Skeletal muscle tissue (tissue), 4 donors: Measurements from ENCODE around the gene ACVR1B. TPM values are rescaled to one million over a fixed set of nuclear protein-coding genes. Genes with fewer than 3 reads are reported as not detected.
A peak's percentile ranks its signal among the peaks of the same experiment; 100 is the strongest.

Experiments
- H3K27ac ChIP-seq: one replicate; pipeline ENCODE4 v1.7.0; 2013; ENCODE audit warnings: mild to moderate bottlenecking, low read depth, low read length, inconsistent platforms
- H3K27me3 ChIP-seq, 3 donors: one replicate each; pipeline ENCODE4 v1.7.0; 2013; ENCODE audit warnings: low read length in 3 of 3; ENCODE audit not compliant: control insufficient read depth in 3 of 3, insufficient read depth in 3 of 3
- H3K36me3 ChIP-seq, 3 donors: one replicate each; pipeline ENCODE4 v1.7.0; 2013; ENCODE audit warnings: low read length in 3 of 3; ENCODE audit not compliant: control insufficient read depth in 3 of 3, insufficient read depth in 3 of 3
- H3K4me1 ChIP-seq, 3 donors: one replicate each; pipeline ENCODE4 v1.7.0; 2013; ENCODE audit warnings: low read length in 3 of 3, mild to moderate bottlenecking in 3 of 3; ENCODE audit not compliant: control insufficient read depth in 3 of 3, insufficient read depth in 3 of 3
- H3K4me3 ChIP-seq, 3 donors: one replicate each; pipeline ENCODE4 v1.7.0; 2013; ENCODE audit warnings: low read length in 3 of 3
- H3K9ac ChIP-seq, 3 donors: one replicate each; pipeline ENCODE4 v1.7.0; 2013; ENCODE audit warnings: low read length in 3 of 3, mild to moderate bottlenecking in 3 of 3, moderate library complexity in 2 of 3, low read depth in 1 of 3
- H3K9me3 ChIP-seq, 3 donors: one replicate each; pipeline ENCODE4 v1.7.0; 2013; ENCODE audit warnings: low read length in 3 of 3; ENCODE audit not compliant: control insufficient read depth in 3 of 3
- total RNA-seq: library from RNA; depleted of rRNA; stranded (reverse); fragments of >200 nt; gene quantifications from one replicate; pipeline ENCODE4 v1.2.3, GENCODE V29; 2014
- donor health status: Osteomylitis.

The ACVR1B gene
- total RNA-seq, 1 donor from 2014 or later, result 8.4 TPM

DNA sequence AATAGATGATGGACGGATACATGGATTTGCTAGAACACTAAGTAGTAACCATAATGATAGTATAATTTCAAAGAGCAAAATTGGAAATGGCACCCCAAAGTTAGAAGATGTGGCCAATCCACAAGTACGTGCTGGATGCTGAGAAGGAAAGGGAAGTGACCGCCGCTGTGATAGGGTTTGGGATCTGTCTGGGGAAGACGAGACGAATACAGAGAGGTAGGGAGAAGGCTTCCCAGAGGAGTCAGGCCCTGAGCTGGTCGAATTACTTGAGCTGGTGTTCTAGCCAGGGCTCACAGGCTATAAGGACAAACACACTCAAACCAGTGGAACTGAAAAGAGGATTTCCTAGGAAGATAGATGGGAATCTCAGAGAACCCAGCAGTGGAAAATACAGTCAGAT is 9.4 kb upstream of the ACVR1B start:
- no peak overlapping the region for H3K27ac ChIP-seq

DNA sequence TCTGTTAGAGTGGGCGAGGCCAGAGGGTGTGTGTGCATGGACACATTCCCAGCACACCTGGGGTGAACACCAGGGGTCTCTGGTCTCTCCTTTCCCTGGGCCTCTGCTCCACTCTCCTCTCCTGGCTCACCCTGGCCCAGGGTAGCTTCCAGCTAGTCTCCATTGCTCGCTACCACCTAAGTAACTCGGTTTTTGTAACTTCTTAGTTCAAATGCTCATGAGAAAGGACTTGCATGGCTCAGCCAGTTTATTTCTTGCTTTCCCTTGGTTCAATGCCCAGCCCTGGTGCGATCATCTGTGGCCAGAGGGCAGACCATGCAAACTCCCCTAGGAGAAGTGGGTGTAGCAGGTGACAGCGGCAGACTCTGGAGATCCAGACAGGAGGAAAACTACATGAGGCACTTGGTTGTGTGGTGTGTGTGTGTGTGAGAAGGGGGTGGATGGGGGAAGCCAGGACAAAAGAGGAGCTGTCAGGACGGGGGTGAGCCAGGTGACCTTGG is 8.9 kb upstream of the ACVR1B start:
- peaks cover 0 to 10% (median 6%) of the 10 kb centered on the region in 3 donors for H3K9me3 ChIP-seq
- H3K27ac ChIP-seq, result no peak overlapping the region
- peaks cover 9 to 14% (median 10%) of the 10 kb centered on the region in 3 donors for H3K4me1 ChIP-seq
- H3K36me3 ChIP-seq, result no peaks in the 10 kb centered on the region
- no peak overlapping the region for H3K9ac ChIP-seq
- H3K27me3 ChIP-seq, result no peaks in the 10 kb centered on the region
- H3K4me3 ChIP-seq, result no peak overlapping the region

More for the DNA sequence above, 9.4 kb upstream of the ACVR1B start:
- Histone ChIP-seq H3K9me3 (peaks cover 0 to 10% (median 6%) of the 10 kb centered on the region in 3 donors), H3K27me3 (no peaks in the 10 kb centered on the region), H3K9ac (no peak overlapping the region), H3K4me3 (no peak overlapping the region), H3K4me1 (peaks cover 9 to 14% (median 10%) of the 10 kb centered on the region in 3 donors), H3K36me3 (no peaks in the 10 kb centered on the region)

DNA sequence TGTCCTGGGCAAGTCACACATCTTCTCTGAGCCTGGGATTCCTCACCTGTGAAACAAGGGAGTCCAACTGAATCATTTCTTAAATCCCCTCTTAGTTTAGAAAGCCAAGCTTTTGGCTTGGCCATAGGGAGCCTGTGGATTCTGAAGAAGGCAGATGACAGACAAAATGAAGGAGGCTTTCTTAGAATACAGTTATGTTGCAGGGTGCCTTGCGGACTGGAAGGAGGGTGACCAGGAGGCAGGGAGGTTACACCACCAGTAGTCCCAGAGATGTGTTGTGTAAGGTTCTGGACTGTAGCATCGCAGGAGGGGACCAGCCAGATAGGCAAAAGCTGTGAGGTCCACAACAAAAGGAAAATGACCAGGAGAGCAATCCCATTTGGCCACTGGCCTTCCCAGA is 8.2 kb upstream of the ACVR1B start:
- Histone ChIP-seq H3K4me3 (no peak overlapping the region), H3K36me3 (no peaks in the 10 kb centered on the region), H3K27me3 (no peaks in the 10 kb centered on the region), H3K27ac (no peak overlapping the region), H3K9me3 (peaks cover 0 to 10% (median 6%) of the 10 kb centered on the region in 3 donors), H3K9ac (no peak overlapping the region), H3K4me1 (peaks cover 9 to 14% (median 10%) of the 10 kb centered on the region in 3 donors)

DNA sequence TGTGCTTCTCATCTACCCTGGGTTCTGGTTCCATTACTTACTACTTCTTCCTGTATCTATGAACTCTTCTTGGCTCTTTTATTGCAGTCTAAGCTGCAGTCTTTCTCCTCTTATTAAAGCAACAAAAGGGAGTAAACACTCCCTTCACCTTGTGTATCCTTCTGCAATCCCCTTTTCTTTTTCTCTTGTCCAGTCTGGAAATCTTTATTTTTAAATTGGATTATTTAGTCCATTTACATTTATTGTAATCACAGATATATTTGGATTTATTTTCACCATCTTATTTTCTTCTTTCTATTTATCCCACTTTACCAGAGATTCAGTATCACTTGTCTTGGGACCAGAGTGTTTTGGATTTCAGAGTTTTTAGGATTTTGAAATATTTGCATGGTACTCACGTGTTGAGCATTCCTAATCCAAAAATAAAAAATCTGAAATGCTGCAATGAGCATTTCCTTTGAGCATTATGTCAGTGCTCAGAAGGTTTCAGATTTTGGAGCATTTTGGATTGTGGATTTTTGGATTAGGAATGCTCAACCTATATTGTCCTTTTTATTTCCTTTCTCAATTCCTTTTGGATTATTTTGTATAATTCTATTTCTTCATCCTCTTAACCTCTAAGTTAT is 6.8 kb upstream of the ACVR1B start:
- Histone ChIP-seq H3K4me3 (no peak overlapping the region), H3K9me3 (peaks cover 0 to 10% (median 6%) of the 10 kb centered on the region in 3 donors), H3K4me1 (peaks cover 9 to 15% (median 10%) of the 10 kb centered on the region in 3 donors), H3K27me3 (no peaks in the 10 kb centered on the region), H3K9ac (no peak overlapping the region), H3K27ac (no peak overlapping the region), H3K36me3 (no peaks in the 10 kb centered on the region)

DNA sequence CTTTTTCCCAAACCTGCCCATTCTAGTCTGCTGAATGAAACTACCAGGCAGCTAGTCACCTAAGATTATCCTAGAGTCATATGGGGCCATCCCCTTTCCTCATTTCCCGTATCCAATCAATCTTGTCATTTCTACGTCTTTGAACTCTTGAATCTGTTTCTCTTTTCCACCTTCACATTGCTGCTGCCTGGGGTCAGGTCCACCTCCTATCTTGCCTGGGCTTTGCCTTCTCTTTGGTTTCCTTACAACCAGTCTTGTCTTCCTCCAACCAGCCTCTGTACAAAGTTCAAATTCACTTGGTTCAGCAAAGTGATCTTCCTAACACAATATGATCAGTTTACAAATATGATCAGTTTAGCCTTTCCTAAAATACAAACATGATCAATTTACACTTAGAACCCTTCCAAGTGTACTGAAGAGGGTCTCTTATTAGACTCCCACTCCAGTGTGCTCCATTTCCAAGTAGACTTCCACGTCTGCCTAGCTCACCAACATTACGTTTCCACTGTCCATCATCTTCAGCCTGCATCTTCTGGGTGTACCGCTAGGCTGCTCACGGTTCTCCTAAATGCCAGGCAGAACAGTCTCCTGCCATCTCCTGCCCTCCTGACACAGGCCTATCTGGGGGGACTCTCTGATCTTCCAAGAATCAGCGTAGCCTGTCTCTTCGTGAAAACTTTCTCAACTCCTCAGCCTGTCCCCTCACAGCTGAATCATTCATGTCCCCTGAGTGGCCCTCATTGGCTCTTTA is 4.1 kb upstream of the ACVR1B start:
- H3K9ac ChIP-seq, result no peak overlapping the region
- H3K9me3 ChIP-seq, result peaks cover 0 to 10% (median 6%) of the 10 kb centered on the region in 3 donors
- no peaks in the 10 kb centered on the region for H3K27me3 ChIP-seq
- no peak overlapping the region for H3K4me3 ChIP-seq
- H3K27ac ChIP-seq, result no peak overlapping the region
- H3K36me3 ChIP-seq, result no peaks in the 10 kb centered on the region
- H3K4me1 ChIP-seq, result peaks cover 7 to 13% (median 11%) of the 10 kb centered on the region in 3 donors

DNA sequence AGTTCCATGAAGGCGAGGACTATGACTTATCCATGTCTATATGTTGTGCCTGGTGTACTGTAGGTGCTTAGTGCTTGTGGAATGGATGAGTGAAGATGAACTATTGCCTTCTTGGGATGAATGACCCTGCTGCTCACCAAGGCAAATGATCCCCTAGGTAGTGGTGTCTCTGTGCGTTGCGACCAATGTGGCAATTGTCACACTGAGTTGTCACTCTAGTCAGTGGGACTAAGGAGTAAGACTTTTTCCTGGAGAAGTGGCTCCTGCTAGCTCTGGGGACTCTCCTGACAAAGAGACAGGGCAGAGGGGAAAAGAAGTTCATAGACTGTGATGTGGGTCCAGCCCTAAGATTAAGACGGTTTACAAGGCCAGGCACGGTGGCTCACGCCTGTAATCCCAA is 3.4 kb upstream of the ACVR1B start:
- H3K9me3 ChIP-seq, result peaks cover 0 to 10% (median 6%) of the 10 kb centered on the region in 3 donors
- H3K4me1 ChIP-seq, result peaks cover 11 to 16% (median 14%) of the 10 kb centered on the region in 3 donors
- H3K9ac ChIP-seq, result no peak overlapping the region
- H3K27ac ChIP-seq, result no peak overlapping the region
- no peaks in the 10 kb centered on the region for H3K36me3 ChIP-seq
- no peak overlapping the region for H3K4me3 ChIP-seq
- no peaks in the 10 kb centered on the region for H3K27me3 ChIP-seq

DNA sequence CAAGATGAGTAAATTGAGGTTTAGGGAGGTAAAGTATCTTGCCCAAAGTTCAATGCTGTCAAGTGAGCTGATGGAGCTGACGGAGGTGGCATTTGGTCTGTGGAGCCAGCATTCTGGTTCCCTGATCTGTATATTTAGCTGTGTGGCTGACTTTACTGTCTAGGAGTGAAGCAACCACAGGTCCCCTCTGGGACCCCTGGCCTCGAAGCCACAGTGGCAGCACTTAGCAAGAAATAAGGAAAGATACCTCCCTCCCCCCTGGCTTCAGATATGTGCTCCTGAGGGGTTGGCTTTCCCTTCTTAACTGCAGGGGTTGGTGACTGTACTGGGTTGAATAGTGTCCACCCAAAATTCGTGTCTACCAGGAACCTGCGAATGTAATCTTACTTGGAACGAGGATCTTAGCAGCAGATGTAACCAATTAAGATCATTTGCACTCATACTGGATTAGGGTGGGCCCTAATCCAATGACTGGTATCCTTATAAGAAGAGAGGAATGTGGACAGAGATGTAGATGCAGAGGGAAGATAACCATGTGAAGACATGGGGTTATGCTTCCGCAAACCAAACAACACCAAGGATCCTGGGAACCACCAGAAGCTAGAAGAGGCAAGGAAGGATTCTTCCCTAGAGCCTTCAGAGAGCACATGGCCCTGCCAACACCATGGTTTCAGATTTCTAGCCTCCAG is 2.0 kb upstream of the ACVR1B start:
- Histone ChIP-seq H3K36me3 (no peaks in the 10 kb centered on the region), H3K9ac (no peak overlapping the region), H3K27me3 (no peaks in the 10 kb centered on the region), H3K4me1 (peaks cover 22 to 29% (median 25%) of the 10 kb centered on the region in 3 donors), H3K4me3 (no peak overlapping the region), H3K27ac (no peak overlapping the region), H3K9me3 (peaks cover 0 to under 1% (median 0%) of the 10 kb centered on the region in 3 donors)

DNA sequence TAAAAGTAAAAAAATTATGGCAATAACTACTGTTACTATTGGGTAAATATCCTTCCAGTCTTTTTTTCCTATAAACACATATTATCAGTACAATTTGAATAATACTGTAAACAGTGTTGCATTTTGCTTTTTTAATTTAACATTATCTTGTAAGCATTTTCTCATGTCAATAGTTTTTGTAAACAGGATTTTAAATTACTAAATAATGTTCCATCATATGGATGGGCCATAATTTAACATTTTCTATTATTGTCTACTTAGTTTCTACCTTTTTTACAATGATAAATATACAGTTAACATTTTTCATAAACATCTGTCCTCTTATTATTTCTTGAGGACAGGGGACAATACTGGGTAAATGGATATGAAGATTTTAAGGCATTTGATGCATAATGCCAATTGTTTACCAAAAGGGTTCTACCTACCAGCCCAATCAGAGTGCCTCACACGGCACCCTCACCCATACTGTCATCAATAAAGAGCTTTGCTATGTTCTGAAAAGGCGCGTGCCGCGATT is 759 bp upstream of the ACVR1B start:
- peak overlapping the region; percentile 58 for H3K27ac ChIP-seq

DNA sequence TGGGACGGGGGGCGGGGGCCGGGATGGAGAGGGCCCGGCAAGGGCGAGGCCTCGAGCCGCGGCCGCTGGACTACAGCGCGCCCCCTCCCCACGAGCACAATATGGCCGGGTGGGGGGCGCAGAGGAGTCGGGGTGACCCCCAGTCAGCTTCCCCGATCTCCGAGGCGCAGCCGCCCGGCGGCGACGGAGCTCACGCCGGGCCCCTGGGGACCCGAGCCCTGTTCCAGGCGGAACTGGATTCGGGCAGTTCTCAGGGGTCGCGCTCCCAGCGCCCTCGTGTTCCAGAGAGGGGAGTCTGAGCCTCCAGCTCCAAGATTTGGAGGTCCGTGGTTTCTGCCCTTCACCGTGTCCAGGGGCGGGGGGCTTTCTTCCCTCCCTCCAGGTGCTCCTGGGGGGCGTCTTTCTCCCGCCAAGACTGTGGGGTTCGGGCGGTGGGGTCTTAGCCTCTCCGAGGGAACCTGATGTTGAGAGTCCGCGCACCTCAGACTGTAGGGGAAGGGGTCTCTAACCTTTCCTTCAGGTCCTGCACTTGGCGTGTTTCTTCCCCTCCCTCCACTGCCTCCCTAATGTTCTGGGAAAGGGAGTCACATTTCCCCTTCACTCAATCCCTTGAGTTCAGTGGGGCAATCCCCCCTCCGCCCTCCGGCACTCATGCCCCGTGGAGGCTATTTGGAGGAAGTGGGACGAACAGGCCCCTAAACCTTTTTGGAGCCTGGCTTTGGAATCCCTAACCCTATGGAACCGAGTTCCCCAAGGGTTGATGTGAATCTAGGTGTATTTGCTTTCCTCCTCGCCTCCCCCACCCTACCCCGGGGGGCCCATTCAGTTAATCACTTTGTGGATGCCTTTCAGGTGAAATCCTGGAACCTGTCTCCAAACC is 584 bp downstream of the ACVR1B start:
- Histone ChIP-seq H3K36me3 (no peaks in the 10 kb centered on the region), H3K27me3 (no peaks in the 10 kb centered on the region), H3K4me1 (peaks cover 38 to 43% (median 39%) of the 10 kb centered on the region in 3 donors)

More for the DNA sequence above, 759 bp upstream of the ACVR1B start:
- Histone ChIP-seq H3K27me3 (no peaks in the 10 kb centered on the region), H3K36me3 (no peaks in the 10 kb centered on the region), H3K9me3 (no peaks in the 10 kb centered on the region), H3K9ac (peak overlapping the region; percentile 69 to 87 (median 80)), H3K4me1 (peaks cover 34 to 41% (median 37%) of the 10 kb centered on the region in 3 donors), H3K4me3 (peak overlapping the region; percentile 78 to 93 (median 92))

More for the DNA sequence above, 584 bp downstream of the ACVR1B start:
- H3K9ac ChIP-seq, result peak overlapping the region; percentile 91 to 94 (median 91)
- H3K4me3 ChIP-seq, result peak overlapping the region; percentile 83 to 89 (median 85)
- no peaks in the 10 kb centered on the region for H3K9me3 ChIP-seq
- H3K27ac ChIP-seq, result peak overlapping the region; percentile 93
